Stimulated activated CD8-positive, alpha-beta memory T cell treated with anti-CD3 and anti-CD28 coated beads, Interleukin-2, amount 100 ng/mL, for 1 hour (primary cell): Measurements from ENCODE around the gene ANKK1.

Source experiments
- DNase-seq, 2 donors: peaks; one replicate each; pipeline ENCODE4 v3.0.0-alpha.2; 2020; ENCODE audit warnings: low read depth in 2 of 2

The ANKK1 gene

DNA sequence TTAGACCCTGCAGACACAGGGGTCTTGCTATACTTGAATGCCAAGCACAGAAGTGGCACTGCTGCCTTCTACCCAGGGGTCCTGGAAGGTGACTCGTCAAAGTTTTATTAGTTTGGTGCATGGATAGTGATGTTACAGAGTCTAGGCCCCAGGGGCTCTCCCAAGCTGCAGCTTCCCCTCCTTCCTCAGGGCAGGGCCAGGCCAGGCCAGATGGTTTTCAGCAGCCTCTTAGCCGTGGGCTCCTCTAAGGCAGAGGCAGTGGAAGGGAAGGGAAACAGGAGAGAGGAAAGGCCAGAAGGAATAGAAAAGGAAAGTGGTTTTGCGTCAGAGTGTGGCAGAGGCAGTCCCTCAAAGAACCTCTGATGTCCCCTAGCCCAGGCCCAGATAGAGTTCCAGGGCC, 21.9 kb downstream of the ANKK1 start:
- DNase-seq = no peak

DNA sequence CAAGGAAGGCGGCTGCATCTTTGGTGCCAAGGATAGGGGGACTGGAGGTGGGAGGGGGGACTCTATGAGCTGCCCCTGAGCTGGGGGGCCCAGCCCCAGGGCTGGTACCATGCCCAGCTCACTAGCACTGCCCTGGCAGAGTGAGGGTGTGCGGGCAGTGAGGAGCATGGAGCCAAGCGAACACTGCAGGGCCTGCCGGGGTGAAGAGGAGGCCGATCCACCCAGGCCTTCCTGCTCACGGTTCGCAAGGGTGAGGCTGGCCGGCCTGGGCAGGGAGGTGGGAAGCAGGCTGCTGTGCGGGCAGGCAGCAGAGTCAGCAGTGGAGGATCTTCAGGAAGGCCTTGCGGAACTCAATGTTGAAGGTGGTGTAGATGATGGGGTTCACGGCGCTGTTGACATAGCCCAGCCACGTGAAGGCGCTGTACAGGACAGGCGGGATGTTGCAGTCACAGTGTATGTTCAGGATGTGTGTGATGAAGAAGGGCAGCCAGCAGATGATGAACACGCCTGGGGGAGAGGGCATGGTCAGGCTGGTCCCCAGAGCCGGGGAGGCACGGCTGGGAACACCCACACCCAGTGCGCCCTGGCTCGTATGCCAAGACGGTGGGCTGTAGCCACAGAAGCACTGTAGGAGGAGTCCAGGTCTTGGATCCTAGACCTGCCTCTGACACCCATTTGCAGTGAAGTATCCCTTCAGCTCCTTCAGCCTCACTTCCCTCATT, 23.0 kb downstream of the ANKK1 start:
- DNase-seq = no peak

DNA sequence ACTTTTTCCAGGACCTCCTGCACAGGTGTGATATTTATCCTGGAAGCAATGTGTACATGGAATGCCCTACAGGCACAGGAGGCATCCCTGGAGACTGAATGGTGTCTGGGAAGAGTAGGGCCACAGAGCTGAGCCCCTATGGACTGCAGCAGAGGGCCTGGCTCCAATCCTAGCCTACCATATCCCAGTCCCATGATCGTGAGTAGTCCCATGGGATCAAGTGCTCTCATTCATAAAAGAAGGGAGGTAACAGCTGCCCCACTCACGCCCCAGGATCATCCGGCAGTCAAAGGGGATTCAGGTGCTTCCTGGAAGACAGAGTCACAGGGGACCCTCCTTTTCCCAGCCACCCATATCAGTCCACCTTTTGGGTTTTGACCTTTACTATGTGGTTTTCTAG, 24.0 kb downstream of the ANKK1 start:
- DNase-seq = no peak

DNA sequence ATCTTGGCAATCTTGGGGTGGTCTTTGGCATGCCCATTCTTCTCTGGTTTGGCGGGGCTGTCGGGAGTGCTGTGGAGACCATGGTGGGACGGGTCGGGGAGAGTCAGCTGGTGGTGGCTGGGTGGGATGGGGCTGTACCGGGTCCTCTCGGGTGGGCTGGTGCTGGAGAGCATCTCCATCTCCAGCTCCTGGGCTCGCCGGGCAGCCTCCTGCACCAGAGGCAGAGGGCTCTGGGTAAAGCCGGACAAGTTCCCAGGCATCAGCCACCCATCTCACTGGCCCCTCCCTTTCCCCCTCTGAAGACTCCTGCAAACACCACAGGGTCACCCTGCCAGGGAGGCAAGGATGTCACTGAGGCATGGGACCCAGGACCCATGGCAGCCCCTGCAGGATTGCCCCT, 25.1 kb downstream of the ANKK1 start:
- no peak for DNase-seq

DNA sequence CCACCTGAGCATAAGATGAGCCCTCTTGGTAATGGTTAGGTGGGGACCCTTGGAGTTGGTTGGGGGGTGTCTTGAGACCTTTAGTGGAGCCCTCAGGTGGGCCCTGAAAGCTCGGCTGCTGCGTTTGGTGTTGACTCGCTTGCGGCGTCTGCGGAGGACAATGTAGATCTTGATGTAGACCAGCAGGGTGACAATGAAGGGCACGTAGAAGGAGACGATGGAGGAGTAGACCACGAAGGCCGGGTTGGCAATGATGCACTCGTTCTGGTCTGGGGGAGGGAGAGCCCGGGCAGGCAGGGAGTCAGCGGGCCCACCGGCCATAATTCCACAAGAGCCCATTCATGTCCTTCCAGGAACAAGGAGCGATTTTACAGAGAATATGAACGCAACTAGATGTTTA, 27.8 kb downstream of the ANKK1 start:
- DNase-seq = no peak

DNA sequence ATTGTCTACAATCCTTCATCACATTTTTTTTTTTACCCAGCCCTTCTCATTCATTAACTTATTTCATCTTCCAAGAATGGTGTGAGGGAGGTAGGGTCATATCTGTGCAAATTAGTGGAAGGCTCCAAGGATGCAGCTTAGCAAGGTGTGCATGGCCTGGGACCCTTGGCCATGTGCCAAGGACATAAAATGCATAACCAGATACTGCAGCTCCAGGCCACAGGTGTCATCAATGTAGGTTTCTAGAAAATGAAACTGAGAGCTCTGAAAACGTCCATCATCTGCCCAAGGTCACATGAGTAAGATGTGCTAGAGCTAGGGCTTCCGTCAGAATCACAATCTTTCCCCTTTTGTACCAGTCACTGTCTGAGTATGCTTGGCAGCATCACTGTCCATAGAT, 29.8 kb downstream of the ANKK1 start:
- no peak for DNase-seq

DNA sequence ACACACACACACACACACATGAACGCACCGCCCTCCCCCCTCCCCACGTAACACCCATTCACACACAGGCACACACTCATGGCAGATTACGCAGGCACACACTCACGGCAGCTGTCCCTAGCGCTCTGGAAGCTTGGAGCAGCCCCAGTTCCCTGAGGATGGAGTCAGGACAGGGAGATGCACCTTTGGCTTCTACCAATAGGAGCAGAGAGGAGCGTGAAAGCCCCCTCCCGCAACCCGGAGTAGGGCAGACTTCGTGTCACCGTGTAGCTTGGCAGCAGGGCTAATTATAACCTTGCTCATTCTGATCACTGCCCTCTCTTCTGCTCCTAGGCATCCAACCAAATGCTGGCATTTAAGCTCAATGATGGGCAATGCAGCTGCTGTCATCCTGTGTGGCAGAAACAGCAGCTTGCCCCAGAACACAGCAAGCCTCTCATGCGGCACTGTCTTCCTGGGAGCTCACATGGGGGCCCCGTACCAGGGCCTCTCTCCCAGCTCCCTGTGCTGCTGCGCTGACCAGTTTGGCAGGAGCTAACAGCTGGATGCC, 31.9 kb downstream of the ANKK1 start:
- no peak for DNase-seq

DNA sequence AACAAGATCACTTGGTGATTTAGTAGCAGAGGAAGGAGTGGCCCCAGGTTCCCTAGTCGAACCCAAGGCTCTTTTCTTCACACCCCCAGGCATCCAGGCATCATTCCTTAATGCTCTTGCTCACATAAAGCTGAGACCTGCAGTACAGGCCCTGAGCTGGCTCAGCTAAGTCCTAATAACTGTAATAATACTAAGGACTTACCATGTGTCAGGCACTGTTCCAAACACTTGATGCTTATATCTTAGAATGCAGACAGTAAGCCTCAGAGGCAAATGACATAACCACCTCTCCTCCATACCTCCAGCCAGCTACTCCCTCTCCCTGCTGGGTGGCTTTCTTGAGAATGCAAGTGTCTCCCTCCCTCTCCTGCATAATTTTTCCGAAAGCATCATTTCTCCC, 33.2 kb downstream of the ANKK1 start:
- no peak for DNase-seq

DNA sequence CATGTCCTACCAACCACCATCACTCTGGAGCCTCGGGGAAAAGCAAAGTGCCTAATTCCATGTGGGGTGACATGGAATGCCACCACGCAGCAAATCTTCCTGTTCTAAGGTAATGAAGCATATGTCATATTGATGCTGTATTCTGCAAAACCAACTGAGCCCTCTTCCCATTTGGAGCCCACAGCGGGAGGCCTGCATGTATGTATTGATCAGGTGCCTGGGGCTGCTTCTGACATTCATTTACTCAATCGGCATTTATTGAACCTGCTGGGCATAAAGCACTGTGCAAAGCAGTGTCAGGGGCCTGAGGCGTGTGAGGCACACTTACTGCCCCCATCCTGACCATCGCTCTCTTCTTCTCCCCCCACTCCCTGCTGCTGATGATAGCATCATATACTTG, 39.1 kb downstream of the ANKK1 start:
- no peak for DNase-seq

DNA sequence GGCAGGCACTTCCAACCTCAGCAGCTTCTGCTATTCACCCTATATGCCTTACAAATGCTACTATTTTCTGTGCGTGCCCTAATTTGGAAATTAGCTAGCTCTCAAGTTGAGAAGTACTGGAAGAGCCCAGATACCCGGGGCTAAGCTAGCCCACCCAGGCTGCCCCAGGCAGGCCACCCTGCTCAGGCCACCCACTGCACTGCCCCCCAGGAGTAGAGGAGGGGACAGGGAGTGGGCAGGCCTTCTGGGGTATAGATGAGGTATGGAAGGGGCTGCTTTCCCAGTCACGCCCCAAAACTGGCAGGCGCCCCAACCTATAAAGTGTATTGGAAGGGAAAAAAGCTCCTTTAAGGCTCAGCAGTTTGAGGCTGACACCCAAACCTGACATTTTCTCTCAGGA, 44.2 kb downstream of the ANKK1 start:
- DNase-seq = no peak

DNA sequence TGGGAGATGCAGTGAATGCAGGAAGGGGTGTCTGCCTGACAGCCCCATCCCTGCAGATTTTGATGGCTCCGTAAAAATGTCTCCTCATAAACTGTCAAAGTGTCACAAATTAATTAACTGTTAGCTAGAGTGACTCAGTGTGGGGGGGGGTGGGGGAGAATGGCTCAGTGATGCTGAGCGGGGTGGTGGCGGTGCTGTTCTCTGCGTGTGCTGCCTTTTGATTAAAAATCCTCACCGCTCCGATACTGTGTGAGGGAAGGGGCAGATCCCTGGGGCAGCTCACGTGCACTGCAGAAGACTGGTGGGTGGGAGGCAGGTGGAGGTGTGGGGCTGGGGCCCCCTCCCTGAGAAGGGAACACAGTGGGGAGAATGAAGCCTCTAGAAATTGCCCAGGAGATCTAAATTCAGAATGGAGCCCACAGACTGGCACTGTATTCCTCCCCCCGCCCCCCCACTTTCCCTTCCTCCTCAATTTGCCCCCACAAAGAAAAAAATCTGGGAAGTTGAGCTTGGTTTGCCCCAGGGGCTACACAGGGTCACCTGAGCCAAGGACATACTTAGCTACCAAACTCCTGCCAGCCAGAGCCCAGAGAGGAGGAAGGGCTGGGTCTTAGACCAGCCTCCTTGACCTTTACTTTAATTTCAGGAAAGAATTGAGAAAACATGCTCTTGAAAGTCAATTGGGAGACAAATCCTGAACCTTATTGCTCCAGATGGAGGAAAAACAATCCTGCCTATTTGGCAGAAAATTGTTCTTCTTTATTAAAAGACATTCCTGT, 47.8 kb downstream of the ANKK1 start:
- DNase-seq = no peak

DNA sequence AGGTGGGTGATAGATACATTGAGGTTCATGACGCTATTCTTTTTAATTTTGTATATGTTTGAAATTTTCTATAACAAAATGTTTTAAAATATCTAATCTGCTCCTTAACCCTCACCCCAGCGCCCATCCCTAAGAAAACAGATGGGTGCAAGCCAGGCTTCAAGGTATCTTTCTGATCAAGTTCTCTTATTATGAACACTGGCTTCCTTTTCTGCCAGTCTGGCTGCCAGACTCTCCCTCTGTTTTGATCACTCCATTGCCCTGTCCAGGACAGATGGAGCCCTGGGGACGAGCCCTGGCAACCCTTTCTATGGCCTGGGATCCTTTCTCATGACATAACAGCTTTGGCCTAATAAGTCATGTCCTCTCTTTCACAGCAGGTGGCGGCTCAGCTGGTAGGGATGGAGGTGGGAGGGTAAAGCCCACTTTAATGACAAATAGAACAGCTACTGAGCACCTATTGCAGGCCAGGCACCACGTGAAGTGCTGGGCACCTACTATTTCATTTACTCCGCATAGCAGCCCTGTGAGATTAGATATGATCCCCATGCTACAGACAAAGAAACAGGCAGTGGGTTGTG, 49.2 kb downstream of the ANKK1 start:
- no peak for DNase-seq

DNA sequence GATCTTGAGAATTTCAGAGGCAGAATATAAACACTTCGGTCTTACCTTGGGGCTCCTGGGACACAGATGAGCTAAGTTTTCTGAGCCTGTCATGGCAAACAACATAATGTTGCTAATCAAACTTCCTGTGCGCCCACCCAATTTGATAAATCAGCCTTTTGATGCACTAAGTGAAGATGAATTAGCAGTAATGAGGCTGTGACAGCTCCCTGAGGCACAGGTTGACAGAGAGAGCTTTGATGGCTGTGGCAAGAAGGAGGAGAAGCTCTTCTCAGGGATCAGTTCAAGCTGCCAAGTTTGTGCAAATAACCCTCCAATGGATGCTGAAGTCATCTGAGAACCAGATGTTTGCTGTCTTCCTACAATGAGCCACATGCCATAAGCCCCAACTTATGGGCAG, 53.2 kb downstream of the ANKK1 start:
- no peak for DNase-seq

DNA sequence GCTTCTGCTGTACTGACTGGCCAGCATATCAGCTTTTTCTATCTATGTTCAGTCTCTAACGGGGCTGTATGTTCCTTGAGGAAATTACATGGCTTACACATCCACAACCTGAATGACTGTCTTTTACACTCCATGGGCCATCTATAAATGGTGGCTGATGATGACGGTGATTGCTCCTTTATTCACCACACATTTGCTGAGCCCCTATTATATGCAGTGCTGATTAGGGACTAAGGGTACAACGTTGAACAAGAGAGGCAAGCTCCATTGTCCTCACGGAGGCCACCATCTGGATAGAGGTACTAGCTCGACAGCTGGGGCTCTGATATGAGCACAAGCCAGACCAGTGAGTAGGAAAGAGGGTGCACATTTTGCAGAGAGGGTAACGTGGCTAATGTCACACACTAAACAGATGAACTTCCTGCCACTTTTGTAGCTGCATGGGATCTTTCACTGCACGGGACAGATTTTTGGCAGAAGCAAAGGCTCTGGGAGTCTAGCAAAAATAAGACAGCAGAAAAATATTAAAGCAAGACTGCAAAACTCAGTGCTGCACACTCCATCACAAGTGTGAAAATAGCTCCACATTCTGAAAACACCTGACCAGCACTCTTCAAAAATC, 57.0 kb downstream of the ANKK1 start:
- no peak for DNase-seq

DNA sequence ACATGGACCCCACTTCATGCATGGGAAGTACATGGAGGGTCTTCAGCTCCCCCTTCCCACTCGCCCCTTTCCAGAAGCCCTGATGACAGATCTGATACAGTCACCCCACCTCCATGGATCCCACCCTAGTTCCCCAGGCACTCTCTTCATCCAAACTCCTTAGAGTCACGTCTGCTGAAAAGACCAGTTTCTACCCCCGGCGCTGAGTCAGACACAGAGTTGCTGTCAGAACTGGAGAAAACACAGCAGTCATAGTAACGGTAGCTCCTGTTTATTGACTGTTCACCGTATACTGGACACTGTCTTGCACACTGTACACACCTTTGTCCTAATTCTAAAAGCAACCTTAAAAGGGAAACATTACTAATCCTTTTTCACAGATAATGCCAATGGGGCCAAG, 58.5 kb downstream of the ANKK1 start:
- DNase-seq = no peak

DNA sequence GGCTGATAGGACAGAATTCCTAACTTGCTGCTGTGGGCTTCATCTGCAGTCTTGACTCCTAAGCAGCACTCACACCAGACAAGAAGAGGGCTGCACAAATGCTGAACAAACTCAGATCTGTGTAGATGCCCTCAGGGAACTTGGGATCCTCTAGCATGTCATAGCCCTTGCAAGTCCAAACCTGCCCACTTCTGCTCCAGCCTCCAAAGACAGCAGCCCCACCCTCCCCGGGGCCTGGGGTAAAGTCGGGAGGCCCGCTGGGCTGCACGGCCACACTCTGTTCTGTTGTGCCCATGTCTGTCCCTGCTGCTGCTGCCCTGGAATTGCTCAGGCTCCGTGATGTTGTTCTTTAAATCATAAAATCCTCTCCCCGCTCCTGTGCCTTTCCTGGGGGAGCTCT, 59.4 kb downstream of the ANKK1 start:
- DNase-seq = no peak

DNA sequence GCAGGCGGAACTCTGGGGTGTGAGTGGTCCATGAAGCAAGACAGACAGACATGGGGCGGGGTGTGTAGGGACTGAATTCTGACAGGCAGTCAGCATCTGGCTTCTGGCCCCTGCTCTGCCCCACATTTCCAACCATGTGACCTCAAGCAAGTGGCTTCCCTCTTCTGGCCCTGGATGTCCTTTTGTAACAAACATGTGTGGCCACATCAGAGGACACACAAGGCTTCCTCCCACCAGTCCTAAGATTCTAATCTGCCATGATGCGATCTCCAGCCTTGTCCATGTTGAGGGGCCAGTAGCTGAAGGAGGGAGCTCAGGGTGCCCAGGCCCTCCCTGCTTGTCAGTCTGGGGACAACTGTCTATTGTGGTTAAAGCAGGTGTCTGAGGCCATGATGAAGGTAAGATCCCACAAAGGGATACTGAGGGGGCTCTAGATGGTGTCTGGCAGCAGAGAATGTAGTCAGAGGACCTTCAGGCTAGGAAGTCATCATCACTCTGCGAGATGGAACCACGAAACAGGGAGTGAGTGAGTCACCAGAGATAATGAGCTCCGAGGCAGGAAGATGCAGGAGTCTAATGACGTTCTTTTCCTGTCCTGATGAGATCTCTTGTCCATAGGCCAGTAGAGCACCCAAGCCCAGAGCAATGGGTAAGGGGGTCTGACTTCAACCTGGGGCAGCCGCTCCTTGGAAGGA, 60.2 kb downstream of the ANKK1 start:
- no peak for DNase-seq

DNA sequence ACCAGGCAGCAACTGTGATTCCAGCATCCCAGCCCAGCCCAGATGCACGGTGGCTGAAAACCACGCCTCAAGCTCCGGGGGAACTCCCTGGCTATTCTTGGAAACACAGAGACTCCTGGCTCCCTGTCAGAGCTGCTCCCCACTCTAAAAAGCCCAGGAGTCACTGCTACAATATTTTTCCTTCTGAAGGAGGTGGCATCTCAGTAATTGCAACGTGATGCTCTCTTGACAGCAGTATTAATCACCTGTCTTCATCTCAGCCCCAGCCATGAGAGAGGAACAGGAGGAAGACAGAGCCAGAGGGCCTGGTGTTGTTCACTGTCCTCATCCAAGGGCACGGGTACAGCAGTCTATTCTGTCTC, 60.7 kb downstream of the ANKK1 start:
- DNase-seq = no peak

DNA sequence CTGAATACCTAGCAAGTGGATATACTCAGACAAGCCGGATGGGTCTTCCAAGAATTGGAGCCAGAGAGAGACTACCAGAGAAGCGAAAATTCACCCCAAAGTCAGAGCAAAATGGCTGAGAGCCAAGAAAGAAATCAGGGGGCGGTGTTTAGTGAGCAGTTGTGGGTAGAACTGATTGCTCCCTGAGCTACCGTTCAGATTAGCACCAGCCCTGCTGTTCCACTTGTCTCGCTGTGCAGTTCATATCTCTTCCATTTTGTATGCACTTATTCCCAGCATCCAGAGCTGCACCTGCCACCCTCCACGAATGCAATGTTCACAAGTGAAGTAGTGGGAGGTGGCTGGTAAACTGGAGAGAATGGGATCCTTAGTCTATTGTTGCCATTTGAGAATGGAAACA, 62.2 kb downstream of the ANKK1 start:
- no peak for DNase-seq
